RPMI7951 (cell line): ENCODE data around the gene ACBD6. TPM values are rescaled to one million over a fixed set of nuclear protein-coding genes. Genes with fewer than 3 reads are reported as not detected.
"Not testable (repeated sequence)": the region's sequence is repeated elsewhere in the genome, so short reads cannot be mapped to it uniquely, and the experiment has no call there.

ENCODE experiments used
- DNase-seq: peaks from one replicate; pipeline ENCODE4 v3.0.0-alpha.2; 2012; ENCODE audit warnings: low read depth
- total RNA-seq: library from RNA; depleted of rRNA; stranded (reverse); fragments of >200 nt; shearing (Covaris generic); gene quantifications from 2 replicates; pipeline ENCODE4 v1.2.3, GENCODE V29; 2014

The ACBD6 gene
- total RNA-seq, 1 experiment from 2014 or later: 48.1 TPM

GRCh38 chr1:180489313-180489712 lies 13.1 kb downstream of the ACBD6 start:
- DNase-seq: no peak

GRCh38 chr1:180488661-180489060 lies 13.7 kb downstream of the ACBD6 start:
- DNase-seq: no peak

GRCh38 chr1:180486092-180486491 lies 16.3 kb downstream of the ACBD6 start:
- DNase-seq: no peak

- no peak for DNase-seq
Measured at GRCh38 chr1:180484490-180484889, 17.9 kb downstream of the ACBD6 start.

GRCh38 chr1:180482425-180483275 lies 19.7 kb downstream of the ACBD6 start:
- peak; percentile 48 for DNase-seq

GRCh38 chr1:180470031-180470430 lies 32.3 kb downstream of the ACBD6 start:
- no peak for DNase-seq

- no peak for DNase-seq
Measured at GRCh38 chr1:180468311-180468710, 34.1 kb downstream of the ACBD6 start.

GRCh38 chr1:180462102-180462501 lies 40.3 kb downstream of the ACBD6 start:
- no peak for DNase-seq

- not testable (repeated sequence) for DNase-seq
Measured at GRCh38 chr1:180461682-180462081, 40.7 kb downstream of the ACBD6 start.

GRCh38 chr1:180458807-180459206 lies 43.6 kb downstream of the ACBD6 start:
- no peak for DNase-seq

- no peak for DNase-seq
Measured at GRCh38 chr1:180456191-180456590, 46.2 kb downstream of the ACBD6 start.

GRCh38 chr1:180451504-180451903 lies 50.9 kb downstream of the ACBD6 start:
- DNase-seq: no peak

GRCh38 chr1:180444522-180444921 lies 57.9 kb downstream of the ACBD6 start:
- no peak for DNase-seq

GRCh38 chr1:180440335-180440734 lies 62.0 kb downstream of the ACBD6 start:
- no peak for DNase-seq

- no peak for DNase-seq
Measured at GRCh38 chr1:180435566-180435965, 66.8 kb downstream of the ACBD6 start.

- no peak for DNase-seq
Measured at GRCh38 chr1:180433873-180434272, 68.5 kb downstream of the ACBD6 start.

- DNase-seq: no peak
Measured at GRCh38 chr1:180431683-180432082, 70.7 kb downstream of the ACBD6 start.

GRCh38 chr1:180428782-180429695 lies 73.3 kb downstream of the ACBD6 start:
- DNase-seq: no peak

GRCh38 chr1:180425952-180426351 lies 76.4 kb downstream of the ACBD6 start:
- no peak for DNase-seq

- no peak for DNase-seq
Measured at GRCh38 chr1:180424848-180425457, 77.4 kb downstream of the ACBD6 start.

- no peak for DNase-seq
Measured at GRCh38 chr1:180421614-180422013, 80.8 kb downstream of the ACBD6 start.

GRCh38 chr1:180421145-180421544 lies 81.2 kb downstream of the ACBD6 start:
- DNase-seq: not testable (repeated sequence)
